ENCODE results near the gene JADE2. TPM values are rescaled to one million over a fixed set of nuclear protein-coding genes. Genes with fewer than 3 reads are reported as not detected.

Gene JADE2
- total and polyA plus RNA-seq, 2 of the 8 experiments (the other 6 are each of a cell fraction or from before 2014, with no cell fraction given), result 19.2 to 55.8 TPM

DNA sequence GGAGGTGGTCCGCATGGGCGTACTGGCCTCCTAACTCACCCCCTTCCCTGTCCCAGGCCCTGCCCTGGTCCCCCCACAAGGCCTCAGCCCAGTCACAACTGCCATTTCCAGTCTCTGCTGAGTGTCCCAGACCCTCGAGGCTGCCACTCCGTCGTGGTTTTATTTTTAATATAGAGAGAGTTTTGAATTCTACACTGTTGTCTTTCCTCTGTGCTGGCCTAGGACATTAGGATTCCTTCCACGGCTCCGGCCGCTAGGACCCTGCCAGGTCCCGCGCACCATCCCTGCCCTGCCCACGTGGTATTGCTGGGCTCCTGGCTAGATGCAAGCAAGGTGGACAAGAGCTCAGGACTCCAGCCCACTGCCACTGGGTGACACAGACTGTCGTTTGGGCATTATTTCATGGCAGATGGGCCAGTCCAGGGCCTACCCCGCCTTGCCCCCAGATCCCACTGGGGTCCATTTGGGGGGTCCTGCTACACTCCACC, 53.9 kb downstream of the JADE2 start:
- Histone ChIP-seq H2AK5ac (ENCODE audit: low read depth, low read length) (no peak overlapping the region), H3K4ac (replicated peaks; ENCODE audit: insufficient read length, low read depth, low read length) (no peak overlapping the region), H4K20me1 (replicated peaks in 1 of 2; ENCODE audit: control insufficient read depth in 1 of 2, insufficient read depth in 2 of 2, low read length in 2 of 2) (peaks cover 2 to 10% of the 10 kb centered on the region in 2 experiments), H3K56ac (replicated peaks; ENCODE audit: insufficient read length, low read depth, low read length) (no peak overlapping the region), H3K23ac (ENCODE audit: insufficient read length) (no peak overlapping the region), H3K27me3 (replicated peaks in 1 of 4; ENCODE audit: control insufficient read depth in 3 of 4, extremely low read depth in 1 of 4, insufficient read depth in 3 of 4, low read length in 3 of 4) (no peaks in the 10 kb centered on the region), H2BK20ac (ENCODE audit: low read length) (no peak overlapping the region), H2BK120ac (replicated peaks; ENCODE audit: low read depth, low read length) (no peak overlapping the region), H4K5ac (ENCODE audit: insufficient read length, low read depth, low read length) (no peak overlapping the region), H3K9ac (replicated peaks in 1 of 4; ENCODE audit: extremely low read depth in 1 of 4, low read depth in 3 of 4, low read length in 3 of 4) (no peak overlapping the region), H3K4me3 (ENCODE audit: extremely low read depth in 1 of 4, insufficient read depth in 2 of 4, low read depth in 3 of 4, low read length in 4 of 4) (no peak overlapping the region), H3K23me2 (ENCODE audit: low read depth, low read length) (no peaks in the 10 kb centered on the region), H3K27ac (ENCODE audit: low read depth, low read length) (no peak overlapping the region), H2BK5ac (ENCODE audit: low read depth, low read length) (no peak overlapping the region), H3K79me2 (ENCODE audit: control insufficient read depth in 1 of 2, insufficient read depth in 2 of 2, low read length in 2 of 2) (no peaks in the 10 kb centered on the region), H3K79me1 (ENCODE audit: low read depth, low read length) (no peaks in the 10 kb centered on the region; the same call in 1 of the 2 replicates), H4K8ac (ENCODE audit: extremely low read depth, insufficient read depth, low read length) (no peak overlapping the region), H3K9me3 (ENCODE audit: insufficient read depth in 2 of 2, low read depth in 1 of 2, low read length in 1 of 2) (no peaks in the 10 kb centered on the region), H3K4me1 (replicated peaks in 1 of 4; ENCODE audit: control insufficient read depth in 3 of 4, insufficient read depth in 4 of 4, low read length in 3 of 4) (no peaks in the 10 kb centered on the region; a peak in 1 of 7 replicates), H2BK12ac (ENCODE audit: low read depth, low read length) (no peak overlapping the region), H3K14ac (ENCODE audit: insufficient read length) (no peak overlapping the region), H2AFZ (ENCODE audit: low read length) (no peak overlapping the region), H4K91ac (replicated peaks; ENCODE audit: insufficient read length, low read length) (no peak overlapping the region), H3K36me3 (ENCODE audit: control insufficient read depth in 2 of 4, insufficient read depth in 4 of 4, low read length in 3 of 4) (peaks cover 11 to 51% (median 26%) of the 10 kb centered on the region in 4 experiments; a peak in 7 of 8 replicates), H3K18ac (ENCODE audit: extremely low read depth, low read length) (no peak overlapping the region), H2BK15ac (ENCODE audit: low read length) (no peak overlapping the region), H3K4me2 (ENCODE audit: insufficient read depth in 1 of 2, low read depth in 2 of 2, low read length in 2 of 2) (no peak overlapping the region)
- POLR2A ChIA-PET (ENCODE audit: partially characterized antibody), result interaction anchor here (0.6 kb wide), 1 partner anchor 404 kb away, joined by 3 read pairs; no protein-coding TSS in a partner anchor
- CTCF ChIA-PET (ENCODE audit: partially characterized antibody), result interaction anchor here (1.0 to 11.6 kb wide), 12 partner anchors 8 to 276 kb away, joined by 3 to 97 read pairs (median 12); partner anchors contain the start of genes CDKN2AIPNL and JADE2
- DNase-seq (ENCODE audit: low read depth in 1 of 2, low spot score in 2 of 2) (no peak), FAIRE-seq (no peak)
- WGBS, 2 experiments (ENCODE audit: extremely low coverage in 1 of 2, insufficient coverage in 1 of 2, insufficient read length in 1 of 2, insufficient replicate concordance in 2 of 2, low coverage in 1 of 2, low lambda C conversion rate in 2 of 2, missing lambda C conversion rate in 1 of 2), result 93% methylated on average over 13 of the region's 13 CpGs; no CpG with 5 or more reads in 1 of the 2 experiments
- no peak for TF ChIP-seq POLR2AphosphoS5 (IDR thresholded peaks at IDR 0.05; ENCODE audit: low read depth, low read length)

Data from H1 (cell line).